Measurements from ENCODE around the gene NECAB3.

The NECAB3 gene

DNA sequence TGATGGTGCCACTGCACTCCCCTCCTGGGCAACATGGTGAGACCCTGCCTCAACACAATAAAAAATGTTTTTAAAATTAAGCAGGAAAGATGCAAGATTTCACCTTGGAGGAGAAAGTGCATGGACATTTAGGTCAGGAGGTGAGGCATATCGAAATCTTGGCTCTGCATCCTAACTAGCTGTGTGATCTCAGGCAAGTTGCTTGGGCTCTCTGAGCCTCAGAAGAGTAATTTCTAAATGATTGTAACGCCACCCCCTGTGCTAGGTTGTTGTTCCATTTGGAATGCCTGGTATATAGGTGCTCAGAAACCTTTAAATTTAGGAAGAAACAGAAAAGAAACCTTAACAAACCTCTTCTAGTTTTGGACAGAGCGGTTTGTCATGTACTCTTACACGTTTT is 48.0 kb downstream of the NECAB3 start:
- H3K4me1 Mint-ChIP-seq: no peaks in the 10 kb centered on the region
- TF ChIP-seq CTCF (IDR thresholded peaks at IDR 0.05): no peak
- no peak overlapping the region for H3K27ac Mint-ChIP-seq
- H3K27me3 Mint-ChIP-seq (ENCODE audit: low read depth, poor library complexity): no peaks in the 10 kb centered on the region
- DNase-seq: no peak
- no peak overlapping the region for H3K4me3 Mint-ChIP-seq
- peaks cover 82% of the 10 kb centered on the region for H3K36me3 Mint-ChIP-seq (ENCODE audit: low read depth)
- no peaks in the 10 kb centered on the region for H3K9me3 Mint-ChIP-seq

DNA sequence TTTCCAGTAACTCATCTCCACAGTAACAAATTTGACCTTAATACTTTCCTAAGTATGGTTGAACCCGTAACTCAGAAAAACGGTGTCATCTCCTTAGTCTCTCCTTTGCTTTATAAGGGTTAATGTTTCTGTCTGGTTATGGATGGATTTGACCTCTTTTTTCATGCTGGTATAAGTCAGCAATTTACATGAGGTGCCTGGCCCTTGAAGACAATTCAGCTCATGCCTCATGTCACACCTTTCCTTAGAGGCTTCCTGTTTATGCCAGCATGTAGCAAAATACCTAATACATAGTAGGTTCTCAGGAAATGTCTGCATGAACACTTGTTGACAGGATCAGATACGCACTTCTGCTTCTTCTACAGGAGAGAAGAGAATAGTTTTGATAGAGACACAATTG is 49.8 kb downstream of the NECAB3 start:
- Mint-ChIP-seq H3K4me1 (no peaks in the 10 kb centered on the region), H3K36me3 (ENCODE audit: low read depth) (peaks cover 77% of the 10 kb centered on the region), H3K27ac (no peak overlapping the region), H3K27me3 (ENCODE audit: low read depth, poor library complexity) (no peaks in the 10 kb centered on the region), H3K4me3 (no peak overlapping the region), H3K9me3 (no peaks in the 10 kb centered on the region)
- no peak for DNase-seq
- TF ChIP-seq CTCF (IDR thresholded peaks at IDR 0.05): no peak

DNA sequence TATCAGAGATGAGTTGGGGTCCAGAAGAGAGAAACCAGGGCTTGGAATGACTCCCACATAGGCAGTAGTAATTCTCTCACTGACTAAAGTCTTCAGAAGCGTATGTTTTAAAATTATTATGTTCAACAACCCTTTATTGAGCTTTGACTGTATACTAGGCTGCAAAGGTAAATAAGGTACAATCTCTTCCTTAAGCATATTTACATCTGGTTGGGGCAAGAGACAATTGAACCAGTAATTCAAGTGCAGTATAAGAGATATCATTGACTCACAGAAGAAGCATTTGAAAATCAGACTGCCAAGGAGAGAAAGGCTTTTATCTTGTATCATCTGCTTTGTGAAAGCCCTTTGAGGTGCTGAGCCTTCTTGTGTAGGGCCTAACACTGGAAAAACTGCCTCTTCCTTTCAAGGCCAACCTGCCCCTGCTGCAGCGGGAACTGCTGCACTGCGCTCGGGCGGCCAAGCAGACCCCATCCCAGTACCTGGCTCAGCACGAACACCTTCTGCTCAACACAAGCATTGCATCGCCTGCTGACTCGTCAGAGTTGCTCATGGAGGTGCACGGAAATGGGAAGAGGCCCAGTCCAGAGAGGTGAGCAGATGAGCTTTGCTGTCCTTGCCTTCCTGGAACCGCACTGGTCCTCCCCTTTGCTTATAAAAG is 51.4 kb downstream of the NECAB3 start:
- Mint-ChIP-seq H3K36me3 (ENCODE audit: low read depth) (peaks cover 61% of the 10 kb centered on the region), H3K27ac (no peak overlapping the region), H3K9me3 (no peaks in the 10 kb centered on the region), H3K4me3 (no peak overlapping the region), H3K4me1 (no peaks in the 10 kb centered on the region), H3K27me3 (ENCODE audit: low read depth, poor library complexity) (no peaks in the 10 kb centered on the region)
- DNase-seq: no peak
- no peak for TF ChIP-seq CTCF (IDR thresholded peaks at IDR 0.05)

- no peaks in the 10 kb centered on the region for H3K27me3 Mint-ChIP-seq (ENCODE audit: low read depth, poor library complexity)
- no peak overlapping the region for H3K27ac Mint-ChIP-seq
- H3K36me3 Mint-ChIP-seq (ENCODE audit: low read depth): peaks cover 57% of the 10 kb centered on the region
- H3K4me3 Mint-ChIP-seq: no peak overlapping the region
- no peak for TF ChIP-seq CTCF (IDR thresholded peaks at IDR 0.05)
- H3K9me3 Mint-ChIP-seq: no peaks in the 10 kb centered on the region
- DNase-seq: no peak
- no peaks in the 10 kb centered on the region for H3K4me1 Mint-ChIP-seq
Measured at GRCh38 chr20:33621717-33622400, 52.4 kb downstream of the NECAB3 start.

DNA sequence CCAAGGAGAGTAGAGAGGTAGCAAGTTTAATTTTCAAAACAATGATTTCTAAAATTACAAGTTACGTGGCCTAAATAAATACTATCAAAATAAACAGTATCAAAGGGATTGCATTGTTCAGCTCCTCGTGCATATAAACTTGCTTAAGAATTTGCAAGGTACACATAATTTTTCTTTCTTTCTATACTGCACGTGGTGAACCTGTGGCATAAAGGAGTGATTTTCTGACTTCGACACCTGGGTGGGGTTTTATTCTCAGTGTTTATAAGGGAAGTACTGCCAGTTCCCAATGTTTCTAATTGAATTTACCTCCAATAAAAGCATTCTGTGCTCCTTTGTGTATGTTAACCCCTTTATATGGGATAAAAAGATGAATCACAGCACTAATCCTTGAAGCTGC is 62.2 kb downstream of the NECAB3 start:
- Mint-ChIP-seq H3K27ac (no peak overlapping the region), H3K4me1 (no peaks in the 10 kb centered on the region)
- no peak for TF ChIP-seq CTCF (IDR thresholded peaks at IDR 0.05)

DNA sequence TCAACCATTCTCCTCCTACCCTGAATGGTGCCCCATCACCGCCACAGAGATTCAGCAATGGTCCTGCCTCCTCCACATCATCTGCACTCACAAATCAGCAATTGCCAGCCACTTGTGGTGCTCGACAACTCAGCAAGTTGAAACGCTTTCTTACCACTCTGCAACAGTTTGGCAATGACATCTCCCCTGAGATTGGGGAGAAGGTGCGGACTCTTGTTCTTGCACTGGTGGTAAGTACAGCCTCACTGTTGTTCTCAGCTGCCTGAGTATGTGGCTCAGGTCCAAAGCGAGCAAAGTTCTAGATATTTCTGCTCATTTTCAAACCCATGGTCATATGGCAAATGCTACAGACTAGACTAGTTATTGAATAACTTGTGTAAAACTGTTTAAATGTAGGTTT is 63.1 kb downstream of the NECAB3 start:
- no peak for DNase-seq
- Mint-ChIP-seq H3K27me3 (ENCODE audit: low read depth, poor library complexity) (peaks cover 2% of the 10 kb centered on the region), H3K36me3 (ENCODE audit: low read depth) (peaks cover 39% of the 10 kb centered on the region), H3K27ac (no peak overlapping the region), H3K4me1 (no peaks in the 10 kb centered on the region), H3K9me3 (no peaks in the 10 kb centered on the region), H3K4me3 (no peak overlapping the region)
- no peak for TF ChIP-seq CTCF (IDR thresholded peaks at IDR 0.05)

More for the DNA sequence above, 62.2 kb downstream of the NECAB3 start:
- peaks cover 41% of the 10 kb centered on the region for H3K36me3 Mint-ChIP-seq (ENCODE audit: low read depth)
- DNase-seq: no peak
- no peaks in the 10 kb centered on the region for H3K9me3 Mint-ChIP-seq
- peaks cover 2% of the 10 kb centered on the region for H3K27me3 Mint-ChIP-seq (ENCODE audit: low read depth, poor library complexity)
- no peak overlapping the region for H3K4me3 Mint-ChIP-seq
